A673 (cell line): ENCODE results near the gene IL17A.

Experiments
- EZH2 ChIP-seq: fragments of 200-600 bp; sonication (generic); IDR thresholded peaks from 2 replicates; pipeline ENCODE4 v1.6.1; 2017; ENCODE audit warnings: borderline replicate concordance, low read depth, mild to moderate bottlenecking, mixed read lengths, antibody characterized with exemption, low read length; ENCODE audit not compliant: poor library complexity, severe bottlenecking
- TF ChIP-seq, protein P1 (sequence below): fragments of 300-800, 200-600 bp; sonication (generic); conservative IDR thresholded peaks from 2 replicates; pipeline ENCODE4 v1.5.1; 2017; ENCODE audit warnings: low read depth, mild to moderate bottlenecking, antibody characterized with exemption, low read length, moderate library complexity, mixed read lengths

DNA sequence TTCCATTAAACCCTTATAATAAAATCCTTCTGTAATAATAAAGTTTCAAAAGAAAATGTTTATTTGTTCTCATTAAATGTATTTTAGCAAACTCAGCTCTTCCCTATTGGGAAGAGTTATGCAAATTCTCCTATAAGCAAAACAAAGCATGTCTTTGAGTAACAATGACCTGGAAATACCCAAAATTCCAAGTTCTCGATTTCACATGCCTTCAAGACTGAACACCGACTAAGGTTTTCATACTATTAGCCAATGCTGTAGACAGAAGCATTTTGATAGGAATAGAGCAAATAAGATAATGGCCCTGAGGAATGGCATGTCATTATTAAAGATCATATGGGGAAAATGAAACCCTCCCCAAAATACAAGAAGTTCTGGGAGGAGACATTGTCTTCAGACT, 3.8 kb downstream of the IL17A start:
- TF ChIP-seq, protein P1, sequence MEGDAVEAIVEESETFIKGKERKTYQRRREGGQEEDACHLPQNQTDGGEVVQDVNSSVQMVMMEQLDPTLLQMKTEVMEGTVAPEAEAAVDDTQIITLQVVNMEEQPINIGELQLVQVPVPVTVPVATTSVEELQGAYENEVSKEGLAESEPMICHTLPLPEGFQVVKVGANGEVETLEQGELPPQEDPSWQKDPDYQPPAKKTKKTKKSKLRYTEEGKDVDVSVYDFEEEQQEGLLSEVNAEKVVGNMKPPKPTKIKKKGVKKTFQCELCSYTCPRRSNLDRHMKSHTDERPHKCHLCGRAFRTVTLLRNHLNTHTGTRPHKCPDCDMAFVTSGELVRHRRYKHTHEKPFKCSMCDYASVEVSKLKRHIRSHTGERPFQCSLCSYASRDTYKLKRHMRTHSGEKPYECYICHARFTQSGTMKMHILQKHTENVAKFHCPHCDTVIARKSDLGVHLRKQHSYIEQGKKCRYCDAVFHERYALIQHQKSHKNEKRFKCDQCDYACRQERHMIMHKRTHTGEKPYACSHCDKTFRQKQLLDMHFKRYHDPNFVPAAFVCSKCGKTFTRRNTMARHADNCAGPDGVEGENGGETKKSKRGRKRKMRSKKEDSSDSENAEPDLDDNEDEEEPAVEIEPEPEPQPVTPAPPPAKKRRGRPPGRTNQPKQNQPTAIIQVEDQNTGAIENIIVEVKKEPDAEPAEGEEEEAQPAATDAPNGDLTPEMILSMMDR = no peak
- no peak for TF ChIP-seq EZH2
